SK-N-SH treated with all-trans-retinoic acid at 6 μM for 48 hours (cell line): ENCODE results near the gene TRDMT1.

Experiments used
- BACH2 ChIP-seq: fragments of 250-450 bp; sonication (Bioruptor Pico); IDR thresholded peaks from 2 replicates; pipeline ENCODE4 v1.9.0; 2021; ENCODE audit warnings: mild to moderate bottlenecking, borderline replicate concordance
- CREB5 ChIP-seq: fragments of 250-450 bp; sonication (Bioruptor Pico); IDR thresholded peaks from 2 replicates; pipeline ENCODE4 v1.5.1; 2020; ENCODE audit warnings: low read depth, mild to moderate bottlenecking, moderate library complexity
- OSR1 ChIP-seq: fragments of 250-450 bp; sonication (Bioruptor Pico); IDR thresholded peaks from 2 replicates; pipeline ENCODE4 v1.8.0; 2022; ENCODE audit warnings: moderate library complexity, mild to moderate bottlenecking, inconsistent platforms
- PPARA ChIP-seq: fragments of 250-450 bp; sonication (Bioruptor Pico); IDR thresholded peaks from 2 replicates; pipeline ENCODE4 v1.5.0; 2020; ENCODE audit warnings: mild to moderate bottlenecking, borderline replicate concordance
- RARB ChIP-seq: fragments of 250-450 bp; sonication (Bioruptor Pico); IDR thresholded peaks from 2 replicates; pipeline ENCODE4 v1.8.0; 2021; ENCODE audit warnings: mild to moderate bottlenecking, moderate library complexity
- SNAI2 ChIP-seq: fragments of 250-450 bp; sonication (Bioruptor Pico); IDR thresholded peaks from 2 replicates; pipeline ENCODE4 v1.5.0; 2020; ENCODE audit warnings: mild to moderate bottlenecking, moderate library complexity
- TOX ChIP-seq: fragments of 250-450 bp; sonication (Bioruptor Pico); IDR thresholded peaks from 2 replicates; pipeline ENCODE4 v1.8.0; 2021; ENCODE audit warnings: mild to moderate bottlenecking, moderate library complexity, borderline replicate concordance
- ZFP30 ChIP-seq: fragments of 450-650 bp; formaldehyde crosslinking; IDR thresholded peaks from 2 replicates; pipeline ENCODE4 v1.5.0; 2022; ENCODE audit warnings: mild to moderate bottlenecking, moderate library complexity
- ZNF8 ChIP-seq: fragments of 450-650 bp; formaldehyde crosslinking; IDR thresholded peaks from 2 replicates; pipeline ENCODE4 v1.5.0; 2020; ENCODE audit warnings: mild to moderate bottlenecking, moderate library complexity
- TF ChIP-seq, protein P1 (sequence below): fragments of 250-450 bp; sonication (Bioruptor Pico); IDR thresholded peaks from 2 replicates; pipeline ENCODE4 v1.8.0; 2021; ENCODE audit warnings: low read depth, mild to moderate bottlenecking, moderate library complexity, borderline replicate concordance

- TF ChIP-seq SNAI2 (CRISPR knock-in tag) (no peak), PPARA (no peak), OSR1 (CRISPR knock-in tag) (no peak), CREB5 (CRISPR knock-in tag) (no peak), BACH2 (no peak), TOX (CRISPR knock-in tag) (no peak), ZFP30 (CRISPR knock-in tag) (no peak), ZNF8 (no peak), RARB (CRISPR knock-in tag) (no peak)
- TF ChIP-seq, protein P1, sequence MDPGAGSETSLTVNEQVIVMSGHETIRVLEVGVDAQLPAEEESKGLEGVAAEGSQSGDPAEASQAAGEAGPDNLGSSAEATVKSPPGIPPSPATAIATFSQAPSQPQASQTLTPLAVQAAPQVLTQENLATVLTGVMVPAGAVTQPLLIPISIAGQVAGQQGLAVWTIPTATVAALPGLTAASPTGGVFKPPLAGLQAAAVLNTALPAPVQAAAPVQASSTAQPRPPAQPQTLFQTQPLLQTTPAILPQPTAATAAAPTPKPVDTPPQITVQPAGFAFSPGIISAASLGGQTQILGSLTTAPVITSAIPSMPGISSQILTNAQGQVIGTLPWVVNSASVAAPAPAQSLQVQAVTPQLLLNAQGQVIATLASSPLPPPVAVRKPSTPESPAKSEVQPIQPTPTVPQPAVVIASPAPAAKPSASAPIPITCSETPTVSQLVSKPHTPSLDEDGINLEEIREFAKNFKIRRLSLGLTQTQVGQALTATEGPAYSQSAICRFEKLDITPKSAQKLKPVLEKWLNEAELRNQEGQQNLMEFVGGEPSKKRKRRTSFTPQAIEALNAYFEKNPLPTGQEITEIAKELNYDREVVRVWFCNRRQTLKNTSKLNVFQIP (CRISPR knock-in tag), result no peak
Measured at GRCh38 chr10:17125206-17125893, 76.1 kb downstream of the TRDMT1 start.
